Measurements from ENCODE around the gene TESK2.

The TESK2 gene

DNA sequence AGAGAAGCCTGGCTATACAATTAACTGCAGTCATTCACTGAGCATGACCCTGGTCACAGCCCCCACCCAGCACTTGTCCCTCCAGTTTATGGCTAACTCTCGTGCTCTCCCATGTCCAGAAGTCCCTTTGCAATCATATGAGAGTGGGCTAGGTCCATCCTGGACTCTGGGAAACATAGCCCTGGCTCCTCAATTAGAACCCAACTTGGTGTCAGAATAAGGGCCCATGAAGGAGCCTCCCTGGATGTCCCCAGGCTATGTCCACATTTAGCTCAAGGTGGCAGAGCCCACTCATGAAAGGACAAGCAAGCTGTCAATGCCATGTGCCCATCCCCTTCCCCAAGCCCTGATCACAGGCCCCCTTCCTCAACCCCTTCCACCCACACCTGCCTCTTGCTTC is 191.7 kb downstream of the TESK2 start:
- DNase-seq = no peak

GRCh38 chr1:45297666-45298356 is 193.2 kb downstream of the TESK2 start:
- no peak for DNase-seq
